Bronchial epithelial cell (primary cell): ENCODE measurements around the gene SNX25. TPM values are rescaled to one million over a fixed set of nuclear protein-coding genes. Genes with fewer than 3 reads are reported as not detected.
"Not testable (repeated sequence)": the region's sequence is repeated elsewhere in the genome, so short reads cannot be mapped to it uniquely, and the experiment has no call there.

Experiments
- DNase-seq: peaks from one replicate; pipeline ENCODE4 v3.0.0-alpha.2; 2010; ENCODE audit warnings: low read depth
- FAIRE-seq: peaks from 2 replicates; lab custom pipeline; 2011; peaks lifted over from hg19 to GRCh38; lab: Jason Lieb, UNC
- H3K27me3 ChIP-seq: 2 replicates; pipeline ENCODE4 v1.5.1; 2011; ENCODE audit warnings: low read length; ENCODE audit not compliant: control insufficient read depth, insufficient read depth
- H3K36me3 ChIP-seq: 2 replicates; pipeline ENCODE4 v1.5.1; 2011; ENCODE audit warnings: low read length; ENCODE audit not compliant: control insufficient read depth, insufficient read depth
- H3K4me3 ChIP-seq: 2 replicates; pipeline ENCODE4 v1.5.1; 2011; ENCODE audit warnings: mild to moderate bottlenecking, low read depth, low read length, control low read depth
- CTCF ChIP-seq: IDR thresholded peaks from 2 replicates; pipeline ENCODE4 v1.5.1; 2011; ENCODE audit warnings: mild to moderate bottlenecking, moderate library complexity, low read length, control low read depth, inconsistent platforms; ENCODE audit not compliant: insufficient read depth, severe bottlenecking
- total RNA-seq: library from RNA; depleted of rRNA; stranded (reverse); fragments of >200 nt; gene quantifications from 2 replicates; pipeline ENCODE4 v1.2.1, GENCODE V29; 2014

SNX25 gene
- total RNA-seq, 1 donor from 2014 or later: 18.4 TPM

- H3K27me3 ChIP-seq: no peaks in the 10 kb centered on the region
- peaks cover 2% of the 10 kb centered on the region for H3K36me3 ChIP-seq
- no peak overlapping the region for H3K4me3 ChIP-seq
- TF ChIP-seq CTCF: no peak
- no peak for FAIRE-seq
- no peak for DNase-seq
These were observed 46.5 kb downstream of the SNX25 start for GRCh38 chr4:185255868-185256267.

- Histone ChIP-seq H3K27me3 (no peaks in the 10 kb centered on the region), H3K4me3 (no peak overlapping the region), H3K36me3 (peaks cover 2% of the 10 kb centered on the region)
- DNase-seq (peak; percentile 83), FAIRE-seq (no peak)
- TF ChIP-seq CTCF: no peak
These were observed 47.0 kb downstream of the SNX25 start for GRCh38 chr4:185256446-185256845.

GRCh38 chr4:185257086-185257485, 47.7 kb downstream of the SNX25 start:
- FAIRE-seq (no peak), DNase-seq (no peak)
- Histone ChIP-seq H3K36me3 (peaks cover 2% of the 10 kb centered on the region), H3K27me3 (no peaks in the 10 kb centered on the region), H3K4me3 (no peak overlapping the region)
- TF ChIP-seq CTCF: no peak

- no peak for DNase-seq
- peaks cover 2% of the 10 kb centered on the region for H3K36me3 ChIP-seq
- no peaks in the 10 kb centered on the region for H3K27me3 ChIP-seq
- H3K4me3 ChIP-seq: no peak overlapping the region
- TF ChIP-seq CTCF: no peak
- FAIRE-seq: no peak
These were observed 48.3 kb downstream of the SNX25 start for GRCh38 chr4:185257694-185258093.

GRCh38 chr4:185258741-185259140, 49.3 kb downstream of the SNX25 start:
- FAIRE-seq (peak; percentile 98), DNase-seq (peak; percentile 55)
- not testable (repeated sequence) for H3K4me3 ChIP-seq, H3K27me3 ChIP-seq, H3K36me3 ChIP-seq

GRCh38 chr4:185259719-185260118, 50.3 kb downstream of the SNX25 start:
- Histone ChIP-seq H3K36me3 (peaks cover 2% of the 10 kb centered on the region), H3K27me3 (no peaks in the 10 kb centered on the region), H3K4me3 (no peak overlapping the region)
- no peak for DNase-seq
- FAIRE-seq: no peak
- TF ChIP-seq CTCF: no peak
